ENCODE measurements around the gene PLEKHA1.

DNA sequence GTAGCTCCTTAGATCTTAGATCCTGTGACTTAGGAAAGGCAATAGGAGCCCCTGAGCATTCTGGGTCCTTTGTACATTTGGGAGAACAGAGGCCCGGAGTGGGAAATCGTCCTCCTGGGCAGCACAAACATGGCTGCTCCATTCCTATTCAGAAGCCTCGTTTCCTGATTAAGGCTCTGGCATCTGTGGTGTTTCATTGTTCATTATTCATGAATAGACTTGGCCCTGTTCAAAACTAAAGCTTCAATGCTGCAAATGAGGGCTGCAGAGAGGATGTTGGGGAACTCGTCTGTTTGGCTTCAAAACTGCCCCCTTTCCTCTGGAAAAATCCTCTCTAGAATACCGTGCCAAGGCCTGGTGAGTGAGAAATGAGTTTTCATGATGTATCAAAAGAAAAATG is 83.4 kb downstream of the PLEKHA1 start:
- TF ChIP-seq, protein P1, sequence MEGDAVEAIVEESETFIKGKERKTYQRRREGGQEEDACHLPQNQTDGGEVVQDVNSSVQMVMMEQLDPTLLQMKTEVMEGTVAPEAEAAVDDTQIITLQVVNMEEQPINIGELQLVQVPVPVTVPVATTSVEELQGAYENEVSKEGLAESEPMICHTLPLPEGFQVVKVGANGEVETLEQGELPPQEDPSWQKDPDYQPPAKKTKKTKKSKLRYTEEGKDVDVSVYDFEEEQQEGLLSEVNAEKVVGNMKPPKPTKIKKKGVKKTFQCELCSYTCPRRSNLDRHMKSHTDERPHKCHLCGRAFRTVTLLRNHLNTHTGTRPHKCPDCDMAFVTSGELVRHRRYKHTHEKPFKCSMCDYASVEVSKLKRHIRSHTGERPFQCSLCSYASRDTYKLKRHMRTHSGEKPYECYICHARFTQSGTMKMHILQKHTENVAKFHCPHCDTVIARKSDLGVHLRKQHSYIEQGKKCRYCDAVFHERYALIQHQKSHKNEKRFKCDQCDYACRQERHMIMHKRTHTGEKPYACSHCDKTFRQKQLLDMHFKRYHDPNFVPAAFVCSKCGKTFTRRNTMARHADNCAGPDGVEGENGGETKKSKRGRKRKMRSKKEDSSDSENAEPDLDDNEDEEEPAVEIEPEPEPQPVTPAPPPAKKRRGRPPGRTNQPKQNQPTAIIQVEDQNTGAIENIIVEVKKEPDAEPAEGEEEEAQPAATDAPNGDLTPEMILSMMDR (IDR thresholded peaks at IDR 0.05; ENCODE audit: low read length) = no peak
- TF ChIP-seq EZH2 (IDR thresholded peaks at IDR 0.05; ENCODE audit: borderline replicate concordance, low read length) = no peak

All from OCI-LY1 (cell line).